Cardiac muscle cell (in vitro differentiated cells and primary cell): ENCODE results near the gene MACROH2A1. TPM values are rescaled to one million over a fixed set of nuclear protein-coding genes. Genes with fewer than 3 reads are reported as not detected.

Experiments
- DNase-seq, 2 donors: peaks; one replicate each; pipeline versions ENCODE4 v3.0.0 to v3.0.0-alpha.2; 2010 to 2017; ENCODE audit warnings: low read depth in 1 of 2, low spot score in 1 of 2
- H3K27ac ChIP-seq: fragments of 200-600 bp; sonication (generic); 2 replicates; pipeline ENCODE4 v1.5.1; 2016
- H3K27me3 ChIP-seq: fragments of 200-600 bp; sonication (generic); 2 replicates; pipeline ENCODE4 v1.6.0; 2016; ENCODE audit warnings: control low read depth
- H3K36me3 ChIP-seq: fragments of 200-600 bp; sonication (generic); 2 replicates; pipeline ENCODE4 v1.5.1; 2016; ENCODE audit warnings: control low read depth
- H3K4me1 ChIP-seq: fragments of 200-600 bp; sonication (generic); 2 replicates; pipeline ENCODE4 v1.8.1; 2017; ENCODE audit warnings: low read depth, mild to moderate bottlenecking, mixed run types
- H3K4me3 ChIP-seq: fragments of 200-600 bp; sonication (generic); 2 replicates; pipeline ENCODE4 v1.5.1; 2016; ENCODE audit warnings: mild to moderate bottlenecking
- H3K9me3 ChIP-seq: fragments of 200-600 bp; sonication (generic); 2 replicates; pipeline ENCODE4 v1.5.1; 2017; ENCODE audit warnings: low read depth, mild to moderate bottlenecking, control low read depth
- CTCF ChIP-seq: IDR thresholded peaks from 2 replicates; pipeline ENCODE4 v1.5.1; 2012; ENCODE audit warnings: low read depth, mild to moderate bottlenecking, low read length
- polyA plus RNA-seq: library from polyadenylated mRNA; unstranded; fragments of >200 nt; fragmentation: Nextera tagmentation; extraction: Ambion mirVana; gene quantifications from 2 replicates; pipeline ENCODE4 v1.2.1, GENCODE V29; 2016
- total RNA-seq: library from RNA; depleted of rRNA; stranded (reverse); fragments of >200 nt; gene quantifications from 2 replicates; pipeline ENCODE4 v1.2.3, GENCODE V29; 2016

Gene MACROH2A1
- total and polyA plus RNA-seq, 2 experiments from 2014 or later, result 386 to 644 TPM

GRCh38 chr5:135329913-135330797 is 68.9 kb downstream of the MACROH2A1 start:
- Histone ChIP-seq H3K4me3 (no peak overlapping the region), H3K4me1 (peaks cover 3% of the 10 kb centered on the region), H3K9me3 (no peaks in the 10 kb centered on the region), H3K27me3 (peaks cover 13% of the 10 kb centered on the region), H3K27ac (no peak overlapping the region), H3K36me3 (peaks cover 13% of the 10 kb centered on the region)
- TF ChIP-seq CTCF, result no peak
- DNase-seq, result peak in 1 of 2 donors; percentile 19

DNA sequence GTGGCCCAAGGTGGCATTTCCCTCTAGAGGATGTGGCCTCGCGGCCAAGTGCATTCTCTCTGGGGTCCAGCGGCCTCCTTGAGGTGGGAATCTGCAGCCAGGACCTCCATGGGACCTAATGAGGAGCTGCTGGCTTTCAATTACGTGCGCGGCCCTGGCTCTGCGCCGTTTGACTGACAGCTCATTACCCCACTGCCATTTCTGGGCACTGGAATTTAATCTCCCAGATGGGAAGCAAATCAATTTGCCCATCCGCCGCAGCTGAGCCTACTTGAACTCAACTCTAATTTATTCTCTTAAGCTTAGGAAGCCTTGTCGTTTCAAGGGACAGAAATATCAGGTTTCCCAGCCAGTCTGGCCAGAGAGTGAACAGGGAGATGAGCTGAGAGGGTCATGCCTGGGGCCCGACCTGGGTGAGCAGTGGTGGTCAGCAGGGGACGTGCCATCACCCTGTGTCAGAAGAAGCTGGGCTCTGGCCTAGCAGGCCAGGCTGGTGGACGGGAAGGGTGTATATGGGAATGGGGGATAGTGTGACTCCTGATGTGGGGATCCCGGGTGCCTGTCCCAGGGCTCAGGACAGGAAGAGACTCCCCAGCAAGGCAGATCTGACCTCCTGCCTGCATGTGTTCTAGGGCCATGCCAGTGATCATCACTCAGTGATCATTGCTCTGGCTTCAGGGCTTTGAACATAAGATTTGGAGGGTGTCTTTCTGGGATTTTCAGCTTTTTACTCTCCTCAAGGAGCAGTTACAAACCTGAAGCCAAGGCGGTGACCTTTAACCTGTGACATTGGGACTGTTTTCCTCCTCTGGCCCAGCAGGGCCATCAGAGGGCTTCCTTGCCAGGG is 69.7 kb downstream of the MACROH2A1 start:
- no peak overlapping the region for H3K27ac ChIP-seq
- no peaks in the 10 kb centered on the region for H3K9me3 ChIP-seq
- H3K36me3 ChIP-seq, result peaks cover 13% of the 10 kb centered on the region
- DNase-seq, result no peak
- H3K4me1 ChIP-seq, result peaks cover 3% of the 10 kb centered on the region
- H3K27me3 ChIP-seq, result peaks cover 22% of the 10 kb centered on the region
- H3K4me3 ChIP-seq, result no peak overlapping the region
- no peak for TF ChIP-seq CTCF

DNA sequence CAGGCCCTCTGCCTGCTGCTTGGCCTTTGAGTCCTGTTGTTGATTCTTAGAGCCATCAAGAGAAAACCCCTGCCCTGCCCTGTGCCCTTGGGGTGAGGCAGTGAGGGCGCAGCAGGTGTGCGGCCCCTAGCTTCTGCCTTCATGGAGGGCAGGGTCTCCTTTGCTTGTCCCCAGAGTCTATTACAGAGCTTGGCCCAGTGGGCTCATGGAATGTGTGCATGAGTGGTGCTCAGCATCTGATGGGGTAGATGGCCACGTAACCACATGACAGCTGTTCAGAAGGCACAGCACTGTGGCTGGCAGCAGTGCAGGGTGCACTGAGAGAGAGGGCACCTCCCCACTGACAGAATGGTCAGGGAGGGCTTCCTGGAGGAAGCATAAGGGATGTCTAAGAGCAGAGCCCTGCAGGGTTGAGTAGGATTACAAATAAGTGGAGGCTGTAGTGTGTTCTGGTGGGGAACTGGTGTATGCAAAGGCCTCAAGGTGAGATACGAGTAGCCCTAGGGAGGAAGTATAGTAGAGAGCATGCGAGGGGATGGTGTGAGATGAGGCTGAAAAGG is 70.8 kb downstream of the MACROH2A1 start:
- DNase-seq, result no peak
- no peak overlapping the region for H3K4me3 ChIP-seq
- no peaks in the 10 kb centered on the region for H3K9me3 ChIP-seq
- peaks cover 3% of the 10 kb centered on the region for H3K4me1 ChIP-seq
- H3K27me3 ChIP-seq, result peaks cover 33% of the 10 kb centered on the region
- no peak overlapping the region for H3K27ac ChIP-seq
- no peak for TF ChIP-seq CTCF
- H3K36me3 ChIP-seq, result peaks cover 9% of the 10 kb centered on the region

DNA sequence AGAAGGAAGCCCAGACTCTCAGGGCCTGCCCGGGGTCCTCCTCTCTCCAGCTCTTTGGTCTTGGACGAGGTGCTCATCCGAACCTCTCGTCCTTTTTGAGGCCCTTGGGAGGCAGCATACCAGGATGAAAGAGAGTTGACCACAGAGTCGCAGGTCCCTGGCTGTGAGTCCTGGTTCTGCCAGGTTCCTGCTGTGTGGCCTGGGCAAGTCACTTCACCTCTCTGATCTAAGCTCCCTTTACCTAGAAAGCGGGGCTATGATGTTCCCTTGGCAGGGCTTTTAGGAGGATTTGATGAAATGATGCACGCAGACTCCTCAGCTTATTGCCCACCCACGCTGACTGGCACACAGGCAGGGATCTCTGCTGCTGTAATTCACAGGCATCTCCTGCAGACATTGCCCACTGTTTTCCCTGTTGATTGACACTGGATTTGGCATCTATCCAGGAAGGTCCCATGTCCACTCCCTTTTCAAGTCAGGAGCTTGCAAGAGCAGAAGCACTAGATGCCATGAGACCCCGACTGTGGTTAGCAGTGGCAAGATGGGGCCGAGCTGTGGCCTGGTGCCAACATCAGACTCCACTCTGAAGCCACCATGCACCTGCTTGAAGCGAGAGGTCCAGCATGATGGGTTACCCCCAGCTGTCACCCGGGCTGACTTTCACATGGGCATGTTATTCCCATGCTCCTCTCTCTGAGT is 71.5 kb downstream of the MACROH2A1 start:
- no peak overlapping the region for H3K4me3 ChIP-seq
- H3K36me3 ChIP-seq, result peaks cover 9% of the 10 kb centered on the region
- H3K9me3 ChIP-seq, result no peaks in the 10 kb centered on the region
- peaks cover 37% of the 10 kb centered on the region for H3K27me3 ChIP-seq
- DNase-seq, result no peak
- peaks cover 3% of the 10 kb centered on the region for H3K4me1 ChIP-seq
- TF ChIP-seq CTCF, result no peak
- no peak overlapping the region for H3K27ac ChIP-seq
